SK-N-MC (cell line): ENCODE measurements around the gene BAHCC1.
A peak's percentile ranks its signal among the peaks of the same experiment; 100 is the strongest.

ENCODE experiments used
- DNase-seq: peaks from one replicate; pipeline ENCODE4 v3.0.0-alpha.2; 2011; ENCODE audit warnings: low read depth, low spot score
- H3K27ac ChIP-seq: fragments of 200-600 bp; sonication (generic); 2 replicates; pipeline ENCODE4 v1.5.1; 2016; ENCODE audit warnings: mixed run types
- H3K36me3 ChIP-seq: fragments of 200-600 bp; sonication (generic); 2 replicates; pipeline ENCODE4 v1.6.1; 2017; ENCODE audit warnings: antibody characterized with exemption, low read length, mixed read lengths; ENCODE audit not compliant: insufficient read depth
- H3K4me3 ChIP-seq: fragments of 200-600 bp; sonication (generic); 2 replicates; pipeline ENCODE4 v1.5.1; 2016
- H3K9ac ChIP-seq: fragments of 200-600 bp; sonication (generic); 2 replicates; pipeline ENCODE4 v1.8.0; 2017; ENCODE audit warnings: mixed run types, mixed read lengths; ENCODE audit not compliant: insufficient read length
- H3K9me3 ChIP-seq: fragments of 200-600 bp; sonication (generic); 2 replicates; pipeline ENCODE4 v1.6.1; 2017; ENCODE audit warnings: low read depth, mild to moderate bottlenecking, antibody characterized with exemption, low read length, moderate library complexity, mixed read lengths
- EZH2 ChIP-seq: fragments of 200-600 bp; sonication (generic); IDR thresholded peaks from one replicate; pipeline ENCODE4 v1.6.1; 2017; ENCODE audit warnings: antibody characterized with exemption
- FOXP2 ChIP-seq: optimal IDR thresholded peaks from 2 replicates; pipeline ENCODE3; 2011; ENCODE audit warnings: mild to moderate bottlenecking, moderate library complexity; ENCODE audit not compliant: insufficient read depth; ENCODE audit errors: extremely low read length, control extremely low read depth
- POLR2AphosphoS5 ChIP-seq: IDR thresholded peaks from 2 replicates; pipeline ENCODE4 v1.6.1; 2012; ENCODE audit warnings: mild to moderate bottlenecking, low read depth, low read length, borderline replicate concordance

BAHCC1 gene

DNA sequence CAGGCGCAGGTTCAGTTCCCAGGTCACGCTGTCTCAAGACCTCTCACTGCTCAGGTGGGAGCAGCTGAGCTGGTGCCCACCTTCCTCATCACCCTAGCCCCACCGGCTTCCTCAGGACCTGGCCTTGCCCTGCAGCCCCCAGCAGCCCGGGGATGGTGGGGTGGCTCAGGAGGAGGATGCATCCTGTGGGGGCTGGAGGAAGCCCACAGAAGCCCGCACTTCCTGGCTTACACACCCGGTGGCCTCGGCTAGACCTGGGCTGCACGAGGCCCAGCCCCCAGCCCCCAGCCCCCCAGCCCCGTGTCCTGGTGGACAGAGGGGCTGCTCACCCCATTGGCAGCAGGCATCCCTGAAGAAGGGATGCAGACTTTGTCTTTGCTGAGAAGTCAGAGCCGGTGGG is 43.4 kb downstream of the BAHCC1 start:
- no peak for TF ChIP-seq FOXP2
- no peak for TF ChIP-seq POLR2AphosphoS5
- no peak for TF ChIP-seq EZH2
- Histone ChIP-seq H3K9ac (no peak overlapping the region), H3K27ac (no peak overlapping the region), H3K9me3 (no peaks in the 10 kb centered on the region), H3K4me3 (no peak overlapping the region), H3K36me3 (no peaks in the 10 kb centered on the region; the same call in 1 of the 2 replicates)
- no peak for DNase-seq

DNA sequence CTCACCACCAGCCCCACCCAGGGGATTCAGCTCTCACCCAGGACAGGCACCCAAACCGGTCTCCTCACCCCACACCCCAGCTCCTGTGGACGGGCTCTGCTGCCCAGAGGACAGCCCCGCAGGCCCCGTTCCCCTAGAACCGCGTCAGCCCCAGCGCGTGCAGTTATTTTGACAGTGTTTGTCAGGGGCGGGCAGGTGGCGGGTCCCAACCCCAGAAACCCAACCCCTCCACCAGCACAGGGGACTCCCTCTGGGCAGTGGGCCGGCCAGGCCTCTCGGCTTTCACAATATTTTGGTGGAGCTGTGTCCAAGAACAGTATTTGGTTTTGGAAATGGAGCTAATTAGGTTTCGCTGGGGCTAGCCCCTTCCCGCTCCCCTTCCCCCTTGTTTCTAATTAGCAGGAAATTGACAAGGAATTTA is 44.8 kb downstream of the BAHCC1 start:
- Histone ChIP-seq H3K4me3 (no peak overlapping the region), H3K27ac (peak overlapping the region; percentile 74)

DNA sequence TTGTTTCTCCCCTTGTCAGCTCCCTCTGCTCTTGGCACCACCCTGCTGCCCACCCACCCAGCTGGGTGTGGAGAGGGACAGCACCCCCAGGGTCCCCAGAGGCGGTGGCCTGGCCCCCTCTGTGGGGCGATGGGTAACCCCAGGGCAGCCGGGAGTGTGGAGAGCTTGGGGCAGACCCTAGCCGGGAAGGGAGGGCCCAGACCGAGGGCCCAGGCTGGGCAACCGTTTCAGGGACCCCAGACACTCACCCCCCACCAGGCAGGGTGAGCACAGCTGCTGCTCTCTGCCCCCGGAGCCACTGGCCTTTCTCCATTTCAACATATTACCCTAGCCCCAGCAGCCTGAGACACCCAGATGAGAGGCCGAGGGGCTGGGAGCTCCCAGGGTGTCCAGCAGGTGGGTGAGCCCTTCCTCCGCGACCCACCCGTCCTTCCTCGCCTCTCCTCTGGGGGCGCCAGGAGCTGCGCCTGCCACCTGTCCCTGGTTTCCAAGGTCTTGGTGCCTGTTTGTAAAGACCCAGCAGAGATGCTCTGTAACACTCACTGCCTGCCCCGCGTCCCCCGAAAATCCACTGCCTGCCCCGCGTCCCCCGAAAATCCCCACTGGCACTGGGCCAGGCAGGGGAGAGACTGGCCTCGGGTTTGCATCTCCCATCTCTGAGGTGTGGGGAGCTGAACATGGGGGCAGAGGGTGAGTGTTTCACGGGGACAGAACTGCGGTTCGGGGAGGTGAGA is 45.4 kb downstream of the BAHCC1 start:
- DNase-seq, result no peak
- H3K4me3 ChIP-seq, result no peak overlapping the region
- TF ChIP-seq EZH2, result no peak
- TF ChIP-seq FOXP2, result no peak
- no peak for TF ChIP-seq POLR2AphosphoS5
- no peaks in the 10 kb centered on the region; the same call in 1 of the 2 replicates for H3K36me3 ChIP-seq
- H3K9me3 ChIP-seq, result no peaks in the 10 kb centered on the region
- peak overlapping the region; percentile 74 for H3K27ac ChIP-seq
- peak overlapping the region; percentile 32 for H3K9ac ChIP-seq

More for the DNA sequence above, 44.8 kb downstream of the BAHCC1 start:
- TF ChIP-seq FOXP2, result no peak
- no peak for TF ChIP-seq EZH2
- no peak for TF ChIP-seq POLR2AphosphoS5
- DNase-seq, result no peak
- Histone ChIP-seq H3K36me3 (no peaks in the 10 kb centered on the region; the same call in 1 of the 2 replicates), H3K9me3 (no peaks in the 10 kb centered on the region), H3K9ac (peak overlapping the region; percentile 32)

DNA sequence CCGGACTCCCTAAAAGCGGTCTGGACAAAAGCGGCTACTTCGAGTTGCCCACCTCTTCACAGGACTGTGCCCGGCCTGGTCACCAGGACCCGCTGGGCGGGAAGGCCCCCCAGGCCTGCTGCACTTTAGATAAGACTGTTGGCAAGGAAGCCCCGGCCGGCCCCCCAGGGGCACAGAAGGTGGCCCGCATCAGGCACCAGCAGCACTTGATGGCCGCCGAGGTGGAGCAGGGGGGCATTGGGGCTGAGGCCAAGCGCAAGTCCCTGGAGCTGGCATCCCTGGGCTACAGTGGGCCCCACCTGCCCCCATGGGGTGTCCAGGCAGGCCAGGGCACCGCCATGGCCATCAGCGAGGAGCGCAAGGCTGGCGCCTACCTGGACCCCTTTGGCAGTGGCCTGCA is 47.5 kb downstream of the BAHCC1 start:
- Histone ChIP-seq H3K36me3 (peaks cover 13% of the 10 kb centered on the region; the same call in 1 of the 2 replicates), H3K27ac (no peak overlapping the region), H3K9me3 (no peaks in the 10 kb centered on the region), H3K9ac (no peak overlapping the region), H3K4me3 (no peak overlapping the region)
- no peak for DNase-seq
- TF ChIP-seq POLR2AphosphoS5 (no peak), EZH2 (no peak), FOXP2 (no peak)

DNA sequence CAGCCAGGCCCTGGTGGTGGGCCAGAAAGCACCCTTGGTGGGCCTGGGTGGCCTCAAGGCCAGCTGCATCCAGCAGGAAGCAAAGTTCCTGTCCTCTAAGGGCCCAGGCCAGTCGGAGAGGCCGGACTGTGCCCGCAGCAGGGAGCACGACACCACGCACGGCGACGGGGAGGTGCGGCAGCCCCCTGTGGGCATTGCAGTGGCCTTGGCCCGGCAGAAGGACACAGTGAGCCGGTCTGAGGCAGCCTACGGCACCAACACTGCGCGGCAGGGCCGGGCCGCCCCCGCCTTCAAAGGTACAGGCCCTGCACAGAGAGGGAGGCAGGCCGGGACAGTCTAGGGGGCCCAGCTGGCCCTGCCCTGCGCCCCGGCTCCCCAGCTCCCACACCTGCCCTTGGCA is 48.0 kb downstream of the BAHCC1 start:
- Histone ChIP-seq H3K9me3 (no peaks in the 10 kb centered on the region), H3K4me3 (no peak overlapping the region), H3K9ac (no peak overlapping the region), H3K27ac (no peak overlapping the region), H3K36me3 (peaks cover 14% of the 10 kb centered on the region; the same call in 1 of the 2 replicates)
- no peak for DNase-seq
- no peak for TF ChIP-seq EZH2
- no peak for TF ChIP-seq POLR2AphosphoS5
- TF ChIP-seq FOXP2, result no peak

DNA sequence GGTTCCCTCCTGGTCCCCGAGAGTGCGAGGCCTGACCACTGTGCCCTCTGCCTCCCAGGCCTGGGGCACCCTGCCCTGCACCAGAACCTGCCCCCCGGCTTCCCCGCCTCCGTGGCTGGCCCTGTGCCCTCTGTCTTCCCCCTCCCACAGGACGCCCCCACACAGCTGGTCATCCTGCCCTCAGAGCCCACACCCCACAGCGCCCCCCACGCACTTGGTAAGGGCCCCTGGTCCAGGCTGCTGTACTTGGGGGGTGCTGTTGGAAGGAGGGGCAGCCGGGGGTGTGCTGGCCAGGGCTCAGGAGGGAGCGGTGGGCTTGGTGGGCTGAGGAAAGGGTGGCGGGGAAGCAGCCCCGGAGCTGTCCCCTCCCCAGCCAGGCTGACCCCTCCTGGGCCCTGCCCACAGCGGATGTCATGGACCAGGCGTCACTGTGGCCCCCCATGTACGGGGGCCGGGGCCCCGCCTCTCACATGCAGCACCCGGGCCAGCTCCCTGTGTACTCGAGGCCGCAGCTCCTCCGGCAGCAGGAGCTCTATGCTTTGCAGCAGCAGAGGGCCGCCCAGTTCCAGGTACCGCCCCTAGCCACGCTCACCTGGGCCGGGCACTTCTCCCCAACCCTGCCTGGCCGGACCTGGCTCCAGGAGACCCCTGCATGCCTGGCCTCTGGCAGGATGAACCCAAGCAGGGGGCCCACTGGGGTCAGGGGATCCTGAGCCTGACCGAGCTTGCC is 49.5 kb downstream of the BAHCC1 start:
- H3K9me3 ChIP-seq, result no peaks in the 10 kb centered on the region
- H3K9ac ChIP-seq, result no peak overlapping the region
- no peak for TF ChIP-seq EZH2
- TF ChIP-seq POLR2AphosphoS5, result no peak
- TF ChIP-seq FOXP2, result no peak
- DNase-seq, result no peak
- no peak overlapping the region for H3K27ac ChIP-seq
- H3K36me3 ChIP-seq, result peaks cover 14% of the 10 kb centered on the region; the same call in 1 of the 2 replicates
- no peak overlapping the region for H3K4me3 ChIP-seq

DNA sequence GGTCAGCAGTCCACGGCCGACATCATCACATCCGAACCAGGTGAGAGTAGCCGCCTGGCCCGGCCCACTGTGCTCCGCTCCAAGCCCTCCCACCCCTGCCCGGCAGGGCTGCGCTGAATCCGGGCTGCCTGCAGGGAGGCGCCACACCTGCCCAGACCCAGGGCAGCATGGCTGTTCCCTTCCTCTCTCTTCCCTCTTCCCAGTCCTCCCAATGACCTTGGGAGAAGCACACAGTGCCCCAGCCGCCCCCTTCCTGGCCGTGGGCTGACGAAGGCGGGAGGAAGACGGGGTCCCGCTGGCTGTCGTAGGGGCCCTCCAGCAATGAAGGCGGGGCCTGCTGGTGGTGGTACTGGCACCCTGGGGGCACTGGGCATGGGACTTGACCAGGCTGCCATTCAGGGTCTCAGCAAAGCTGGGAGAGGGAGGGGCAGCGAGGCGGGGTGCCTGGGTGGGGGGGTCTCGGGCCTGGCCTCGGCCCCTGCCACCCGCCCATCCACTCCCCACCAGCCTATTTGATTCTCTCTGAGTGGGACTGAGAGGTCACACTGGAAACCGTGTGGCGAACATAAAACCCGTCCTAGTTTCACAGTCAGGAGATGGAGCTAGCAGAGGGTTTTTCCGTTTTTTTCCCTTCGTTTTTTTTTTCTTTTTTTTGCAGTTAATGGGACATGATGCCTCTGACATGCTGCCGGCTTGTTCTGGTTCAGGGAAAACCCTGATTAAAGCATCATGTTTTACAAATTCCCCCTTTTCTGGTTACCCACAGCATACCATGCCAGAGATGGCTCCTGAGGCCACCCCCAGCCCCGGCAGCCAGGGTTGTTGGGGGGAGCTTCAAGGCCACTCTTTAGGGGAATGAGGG is 50.6 kb downstream of the BAHCC1 start:
- TF ChIP-seq POLR2AphosphoS5 (no peak), EZH2 (no peak), FOXP2 (no peak)
- Histone ChIP-seq H3K9me3 (no peaks in the 10 kb centered on the region), H3K36me3 (peaks cover 14% of the 10 kb centered on the region; the same call in 1 of the 2 replicates), H3K4me3 (no peak overlapping the region), H3K9ac (no peak overlapping the region), H3K27ac (0 out of 2 replicates have a peak overlapping the region, but pooled peaks have one; percentile 36)
- no peak for DNase-seq
